ENCODE measurements around the gene PINK1. TPM values are rescaled to one million over a fixed set of nuclear protein-coding genes. Genes with fewer than 3 reads are reported as not detected.
"Not testable (repeated sequence)": the region's sequence is repeated elsewhere in the genome, so short reads cannot be mapped to it uniquely, and the experiment has no call there.

Gene PINK1
- total RNA-seq, 1 experiment from 2014 or later = 129 TPM

DNA sequence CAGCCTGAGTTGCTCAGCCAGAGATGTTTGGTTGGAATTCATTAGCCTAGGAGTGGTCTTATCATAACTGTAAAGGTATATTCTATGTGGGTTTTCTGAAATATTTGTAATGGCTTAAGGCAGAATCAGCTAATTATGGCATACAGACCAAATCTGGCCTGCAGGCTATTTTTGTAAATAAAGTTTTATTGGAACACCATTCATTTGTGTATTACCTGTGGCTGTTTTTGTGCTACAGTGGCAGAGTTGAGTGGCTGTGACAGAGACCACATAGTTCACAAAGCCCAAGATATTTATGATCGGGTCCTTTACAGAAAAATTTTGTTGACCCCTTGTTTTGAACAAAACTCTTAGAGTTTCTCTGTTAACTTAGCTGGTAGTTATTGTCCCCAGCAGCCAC is 35.3 kb downstream of the PINK1 start:
- POLR2A ChIA-PET (ENCODE audit: unreplicated experiment) = no interaction called here
- Histone ChIP-seq H3K9ac (ENCODE audit: low read length) (no peak overlapping the region), H3K36me3 (ENCODE audit: low read depth, low read length) (no peaks in the 10 kb centered on the region), H3K9me2 (replicated peaks; ENCODE audit: low read length) (no peaks in the 10 kb centered on the region), H3K4me3 (ENCODE audit: low read length) (no peak overlapping the region), H3K9me3 (ENCODE audit: low read length) (no peaks in the 10 kb centered on the region), H3K4me1 (ENCODE audit: insufficient read depth, low read length) (no peaks in the 10 kb centered on the region), H3K27me3 (ENCODE audit: low read length) (no peaks in the 10 kb centered on the region), H3K27ac (ENCODE audit: low read length) (no peak overlapping the region), H4K20me1 (ENCODE audit: low read length) (no peaks in the 10 kb centered on the region), H3K79me2 (ENCODE audit: low read length) (no peaks in the 10 kb centered on the region), H2AFZ (ENCODE audit: low read length) (no peak overlapping the region), H3K4me2 (ENCODE audit: low read length) (no peak overlapping the region), H3F3A (ENCODE audit: low read length, unreplicated experiment) (no peaks in the 10 kb centered on the region)
- no peak for DNase-seq
- no TSS peak for BruUV-seq (replicated peaks)
- intact Hi-C loops (cut with micrococcal nuclease) = no loop called here
- ATAC-seq = no peak
- CTCF ChIA-PET = no interaction called here
- TF ChIP-seq, protein P1, sequence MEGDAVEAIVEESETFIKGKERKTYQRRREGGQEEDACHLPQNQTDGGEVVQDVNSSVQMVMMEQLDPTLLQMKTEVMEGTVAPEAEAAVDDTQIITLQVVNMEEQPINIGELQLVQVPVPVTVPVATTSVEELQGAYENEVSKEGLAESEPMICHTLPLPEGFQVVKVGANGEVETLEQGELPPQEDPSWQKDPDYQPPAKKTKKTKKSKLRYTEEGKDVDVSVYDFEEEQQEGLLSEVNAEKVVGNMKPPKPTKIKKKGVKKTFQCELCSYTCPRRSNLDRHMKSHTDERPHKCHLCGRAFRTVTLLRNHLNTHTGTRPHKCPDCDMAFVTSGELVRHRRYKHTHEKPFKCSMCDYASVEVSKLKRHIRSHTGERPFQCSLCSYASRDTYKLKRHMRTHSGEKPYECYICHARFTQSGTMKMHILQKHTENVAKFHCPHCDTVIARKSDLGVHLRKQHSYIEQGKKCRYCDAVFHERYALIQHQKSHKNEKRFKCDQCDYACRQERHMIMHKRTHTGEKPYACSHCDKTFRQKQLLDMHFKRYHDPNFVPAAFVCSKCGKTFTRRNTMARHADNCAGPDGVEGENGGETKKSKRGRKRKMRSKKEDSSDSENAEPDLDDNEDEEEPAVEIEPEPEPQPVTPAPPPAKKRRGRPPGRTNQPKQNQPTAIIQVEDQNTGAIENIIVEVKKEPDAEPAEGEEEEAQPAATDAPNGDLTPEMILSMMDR (conservative IDR thresholded peaks at IDR 0.05; ENCODE audit: low read depth, low read length) = no peak
- no peak for TF ChIP-seq EZH2phosphoT487 (IDR thresholded peaks at IDR 0.05; ENCODE audit: borderline replicate concordance, low read length)
- no peak for TF ChIP-seq EZH2 (IDR thresholded peaks at IDR 0.05; ENCODE audit: low read length, unreplicated experiment)

DNA sequence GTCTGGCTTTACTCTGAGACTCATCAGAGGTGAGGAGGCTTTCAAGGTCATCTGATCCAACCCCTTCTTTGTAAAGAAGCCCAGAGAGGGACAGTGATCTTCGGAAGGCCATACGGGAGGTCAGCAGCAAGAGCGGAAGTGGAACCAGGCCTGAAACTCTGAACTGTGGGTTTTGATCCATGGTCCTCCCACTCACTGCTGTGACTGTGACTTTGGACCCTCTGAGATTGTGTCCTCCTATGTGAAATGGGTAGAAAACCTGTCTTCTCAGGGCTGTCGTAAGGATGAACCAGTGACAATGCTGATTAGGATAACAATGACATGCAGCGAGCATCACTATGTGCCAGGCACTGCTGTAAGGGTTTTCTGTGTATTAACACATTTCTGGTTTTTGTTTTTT is 37.7 kb downstream of the PINK1 start:
- ATAC-seq (no peak), DNase-seq (no peak)
- Histone ChIP-seq H3K36me3 (ENCODE audit: low read depth, low read length) (no peaks in the 10 kb centered on the region), H3K4me1 (ENCODE audit: insufficient read depth, low read length) (no peaks in the 10 kb centered on the region), H3K9ac (ENCODE audit: low read length) (no peak overlapping the region), H3K9me3 (ENCODE audit: low read length) (no peaks in the 10 kb centered on the region), H3K4me3 (ENCODE audit: low read length) (no peak overlapping the region), H3K27ac (ENCODE audit: low read length) (no peak overlapping the region), H2AFZ (ENCODE audit: low read length) (no peak overlapping the region), H3K27me3 (ENCODE audit: low read length) (no peaks in the 10 kb centered on the region), H3F3A (ENCODE audit: low read length, unreplicated experiment) (no peaks in the 10 kb centered on the region), H3K9me2 (replicated peaks; ENCODE audit: low read length) (no peaks in the 10 kb centered on the region), H4K20me1 (ENCODE audit: low read length) (no peaks in the 10 kb centered on the region), H3K79me2 (ENCODE audit: low read length) (no peaks in the 10 kb centered on the region), H3K4me2 (ENCODE audit: low read length) (no peak overlapping the region)
- no peak for TF ChIP-seq EZH2 (IDR thresholded peaks at IDR 0.05; ENCODE audit: low read length, unreplicated experiment)
- TF ChIP-seq EZH2phosphoT487 (IDR thresholded peaks at IDR 0.05; ENCODE audit: borderline replicate concordance, low read length) = no peak
- TF ChIP-seq, protein P1 (conservative IDR thresholded peaks at IDR 0.05; ENCODE audit: low read depth, low read length) = no peak
- BruUV-seq (replicated peaks) = no TSS peak
- intact Hi-C loops (cut with micrococcal nuclease) = no loop called here
- CTCF ChIA-PET = no interaction called here
- POLR2A ChIA-PET (ENCODE audit: unreplicated experiment) = no interaction called here

DNA sequence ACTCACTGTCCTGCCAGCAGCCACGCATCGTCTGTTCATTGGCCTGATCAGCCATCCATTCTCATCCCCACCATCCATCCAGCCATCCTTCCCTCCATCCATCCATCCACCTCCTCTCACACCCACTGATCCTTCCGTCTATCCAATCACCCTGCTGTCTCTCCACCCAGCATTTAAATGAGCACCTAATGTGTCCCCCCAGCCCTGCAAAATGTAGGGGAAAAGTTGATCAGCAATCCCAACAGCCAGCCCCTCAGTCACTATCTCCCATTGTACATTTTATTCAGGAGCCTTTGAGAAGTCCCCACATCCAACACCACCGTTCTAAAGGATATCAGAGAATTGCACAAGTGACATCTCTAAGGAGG is 39.0 kb downstream of the PINK1 start:
- no peaks in the 10 kb centered on the region for H3F3A ChIP-seq (ENCODE audit: low read length, unreplicated experiment)
- H4K20me1 ChIP-seq (ENCODE audit: low read length) = no peaks in the 10 kb centered on the region
- ChIA-PET CTCF (no interaction called here), POLR2A (ENCODE audit: unreplicated experiment) (no interaction called here)
- H3K79me2 ChIP-seq (ENCODE audit: low read length) = no peaks in the 10 kb centered on the region
- H3K36me3 ChIP-seq (ENCODE audit: low read depth, low read length) = no peaks in the 10 kb centered on the region
- no peaks in the 10 kb centered on the region for H3K4me1 ChIP-seq (ENCODE audit: insufficient read depth, low read length)
- no peaks in the 10 kb centered on the region for H3K27me3 ChIP-seq (ENCODE audit: low read length)
- H3K9ac ChIP-seq (ENCODE audit: low read length) = no peak overlapping the region
- H3K9me3 ChIP-seq (ENCODE audit: low read length) = no peaks in the 10 kb centered on the region
- no peak overlapping the region for H3K27ac ChIP-seq (ENCODE audit: low read length)
- no peak overlapping the region for H3K4me2 ChIP-seq (ENCODE audit: low read length)
- intact Hi-C loops (cut with micrococcal nuclease) = no loop called here
- ATAC-seq (no peak), DNase-seq (no peak)
- TF ChIP-seq EZH2phosphoT487 (IDR thresholded peaks at IDR 0.05; ENCODE audit: borderline replicate concordance, low read length) = no peak
- TF ChIP-seq EZH2 (IDR thresholded peaks at IDR 0.05; ENCODE audit: low read length, unreplicated experiment) = no peak
- TF ChIP-seq, protein P1 (conservative IDR thresholded peaks at IDR 0.05; ENCODE audit: low read depth, low read length) = no peak
- no peak overlapping the region for H3K4me3 ChIP-seq (ENCODE audit: low read length)
- H2AFZ ChIP-seq (ENCODE audit: low read length) = no peak overlapping the region
- no peaks in the 10 kb centered on the region for H3K9me2 ChIP-seq (replicated peaks; ENCODE audit: low read length)
- no TSS peak for BruUV-seq (replicated peaks)

DNA sequence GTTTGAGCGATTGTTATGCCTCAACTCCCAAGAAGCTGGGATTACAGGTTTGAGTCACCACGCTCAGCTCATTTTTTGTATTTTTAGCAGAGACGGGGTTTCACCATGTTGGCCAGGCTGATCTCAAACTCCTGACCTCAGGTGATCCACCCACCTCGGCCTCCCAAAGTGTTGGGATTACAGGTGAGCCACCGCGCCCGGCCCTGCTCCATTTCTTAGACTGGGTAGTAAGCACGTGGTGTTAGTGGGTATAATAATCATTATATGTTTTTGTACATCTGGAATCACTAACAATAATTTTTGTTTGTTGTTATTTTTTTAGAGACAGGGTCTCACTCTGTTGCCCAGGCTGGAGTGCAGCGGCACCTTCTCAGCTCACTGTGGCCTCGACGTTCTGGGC is 40.4 kb downstream of the PINK1 start:
- ATAC-seq; H2AFZ ChIP-seq (ENCODE audit: low read length); H3F3A ChIP-seq (ENCODE audit: low read length, unreplicated experiment); H3K4me3 ChIP-seq (ENCODE audit: low read length); DNase-seq; BruUV-seq (replicated peaks); H3K9me2 ChIP-seq (replicated peaks; ENCODE audit: low read length); H4K20me1 ChIP-seq (ENCODE audit: low read length); H3K27ac ChIP-seq (ENCODE audit: low read length); H3K4me1 ChIP-seq (ENCODE audit: insufficient read depth, low read length); H3K4me2 ChIP-seq (ENCODE audit: low read length); H3K27me3 ChIP-seq (ENCODE audit: low read length); H3K9me3 ChIP-seq (ENCODE audit: low read length); H3K9ac ChIP-seq (ENCODE audit: low read length); H3K36me3 ChIP-seq (ENCODE audit: low read depth, low read length); CTCF ChIA-PET; intact Hi-C loops (cut with micrococcal nuclease); POLR2A ChIA-PET (ENCODE audit: unreplicated experiment); H3K79me2 ChIP-seq (ENCODE audit: low read length): not testable (repeated sequence)
